Measurements from ENCODE around the gene ARVCF. TPM values are rescaled to one million over a fixed set of nuclear protein-coding genes. Genes with fewer than 3 reads are reported as not detected.

ARVCF gene
- total and polyA plus RNA-seq, 9 of the 15 experiments (the other 6 are each of a cell fraction or from before 2014, with no cell fraction given), result 0.03 to 97.4 (median 15.6) TPM

DNA sequence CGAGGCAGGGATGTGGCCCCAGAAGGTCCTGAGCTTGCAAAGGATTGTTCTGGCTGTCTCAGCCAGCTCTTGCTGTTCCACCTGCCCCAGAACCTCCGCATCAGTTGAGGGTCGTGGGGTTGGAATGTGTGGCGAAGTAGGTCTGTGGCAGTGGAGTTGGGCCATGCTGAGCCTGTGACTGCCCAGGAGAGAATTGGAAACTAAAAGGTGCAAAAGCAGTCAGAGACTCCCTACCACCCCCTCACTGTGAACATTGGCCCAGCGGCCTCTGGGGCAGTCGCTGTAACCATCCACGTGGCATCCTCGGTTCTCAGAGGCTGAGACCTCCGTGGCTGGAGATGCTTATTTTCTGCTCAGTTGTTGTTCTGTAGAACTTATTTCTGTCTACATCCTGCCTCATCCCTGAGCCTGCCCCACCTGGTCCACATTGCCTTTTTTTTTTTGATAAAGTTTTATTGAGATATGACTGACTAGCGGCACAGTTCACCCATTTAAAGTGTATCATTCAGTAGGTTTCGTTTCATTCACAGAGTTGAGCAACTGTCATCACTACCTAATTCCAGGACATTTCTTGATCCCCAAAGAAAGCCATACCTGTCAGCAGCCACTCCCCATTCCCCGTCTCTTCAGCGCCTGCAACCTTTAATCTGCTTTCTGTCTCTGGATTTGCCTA is 41.1 kb upstream of the ARVCF start (continued):
- TF ChIP-seq, protein P1, sequence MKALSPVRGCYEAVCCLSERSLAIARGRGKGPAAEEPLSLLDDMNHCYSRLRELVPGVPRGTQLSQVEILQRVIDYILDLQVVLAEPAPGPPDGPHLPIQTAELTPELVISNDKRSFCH (CRISPR knock-in tag; IDR thresholded peaks at IDR 0.05), result no peak
- TF ChIP-seq, protein P1 (tag; IDR thresholded peaks at IDR 0.05), result no peak
- TF ChIP-seq ZBTB7A (IDR thresholded peaks at IDR 0.05; ENCODE audit: borderline replicate concordance, control insufficient read depth, low read depth, low read length) (no peak), SMAD1 (IDR thresholded peaks at IDR 0.05; ENCODE audit: low read depth, low read length, partially characterized antibody) (no peak), CBX1 (IDR thresholded peaks at IDR 0.05; ENCODE audit: low read depth) (no peak), ZNF444 (CRISPR knock-in tag; IDR thresholded peaks at IDR 0.05) (no peak), ZBTB1 (CRISPR knock-in tag; IDR thresholded peaks at IDR 0.05; ENCODE audit: borderline replicate concordance, low read depth) (no peak), ZZZ3 (IDR thresholded peaks at IDR 0.05) (no peak), CREM (IDR thresholded peaks at IDR 0.05; ENCODE audit: low read depth) (no peak), GABPB2 (CRISPR knock-in tag; conservative IDR thresholded peaks at IDR 0.05) (no peak), SMARCA5 (IDR thresholded peaks at IDR 0.05) (no peak), MAFK (IDR thresholded peaks at IDR 0.05; ENCODE audit: low read length) (no peak)
- TF ChIP-seq, protein P2, sequence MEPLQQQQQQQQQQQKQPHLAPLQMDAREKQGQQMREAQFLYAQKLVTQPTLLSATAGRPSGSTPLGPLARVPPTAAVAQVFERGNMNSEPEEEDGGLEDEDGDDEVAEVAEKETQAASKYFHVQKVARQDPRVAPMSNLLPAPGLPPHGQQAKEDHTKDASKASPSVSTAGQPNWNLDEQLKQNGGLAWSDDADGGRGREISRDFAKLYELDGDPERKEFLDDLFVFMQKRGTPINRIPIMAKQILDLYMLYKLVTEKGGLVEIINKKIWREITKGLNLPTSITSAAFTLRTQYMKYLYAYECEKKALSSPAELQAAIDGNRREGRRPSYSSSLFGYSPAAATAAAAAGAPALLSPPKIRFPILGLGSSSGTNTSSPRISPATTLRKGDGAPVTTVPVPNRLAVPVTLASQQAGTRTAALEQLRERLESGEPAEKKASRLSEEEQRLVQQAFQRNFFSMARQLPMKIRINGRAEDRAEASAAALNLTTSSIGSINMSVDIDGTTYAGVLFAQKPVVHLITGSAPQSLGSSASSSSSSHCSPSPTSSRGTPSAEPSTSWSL (CRISPR knock-in tag; IDR thresholded peaks at IDR 0.05; ENCODE audit: borderline replicate concordance), result no peak
- TF ChIP-seq, protein P3, sequence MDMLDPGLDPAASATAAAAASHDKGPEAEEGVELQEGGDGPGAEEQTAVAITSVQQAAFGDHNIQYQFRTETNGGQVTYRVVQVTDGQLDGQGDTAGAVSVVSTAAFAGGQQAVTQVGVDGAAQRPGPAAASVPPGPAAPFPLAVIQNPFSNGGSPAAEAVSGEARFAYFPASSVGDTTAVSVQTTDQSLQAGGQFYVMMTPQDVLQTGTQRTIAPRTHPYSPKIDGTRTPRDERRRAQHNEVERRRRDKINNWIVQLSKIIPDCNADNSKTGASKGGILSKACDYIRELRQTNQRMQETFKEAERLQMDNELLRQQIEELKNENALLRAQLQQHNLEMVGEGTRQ (CRISPR knock-in tag; IDR thresholded peaks at IDR 0.05), result no peak
- TF ChIP-seq, protein P4, sequence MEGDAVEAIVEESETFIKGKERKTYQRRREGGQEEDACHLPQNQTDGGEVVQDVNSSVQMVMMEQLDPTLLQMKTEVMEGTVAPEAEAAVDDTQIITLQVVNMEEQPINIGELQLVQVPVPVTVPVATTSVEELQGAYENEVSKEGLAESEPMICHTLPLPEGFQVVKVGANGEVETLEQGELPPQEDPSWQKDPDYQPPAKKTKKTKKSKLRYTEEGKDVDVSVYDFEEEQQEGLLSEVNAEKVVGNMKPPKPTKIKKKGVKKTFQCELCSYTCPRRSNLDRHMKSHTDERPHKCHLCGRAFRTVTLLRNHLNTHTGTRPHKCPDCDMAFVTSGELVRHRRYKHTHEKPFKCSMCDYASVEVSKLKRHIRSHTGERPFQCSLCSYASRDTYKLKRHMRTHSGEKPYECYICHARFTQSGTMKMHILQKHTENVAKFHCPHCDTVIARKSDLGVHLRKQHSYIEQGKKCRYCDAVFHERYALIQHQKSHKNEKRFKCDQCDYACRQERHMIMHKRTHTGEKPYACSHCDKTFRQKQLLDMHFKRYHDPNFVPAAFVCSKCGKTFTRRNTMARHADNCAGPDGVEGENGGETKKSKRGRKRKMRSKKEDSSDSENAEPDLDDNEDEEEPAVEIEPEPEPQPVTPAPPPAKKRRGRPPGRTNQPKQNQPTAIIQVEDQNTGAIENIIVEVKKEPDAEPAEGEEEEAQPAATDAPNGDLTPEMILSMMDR (IDR thresholded peaks at IDR 0.05 in 2 of 3, conservative IDR thresholded peaks at IDR 0.05 in 1 of 3; ENCODE audit: insufficient read depth in 2 of 3, low read depth in 1 of 3, low read length in 3 of 3), result peak in 2 of 3 experiments; percentile 15 to 16; a peak in 1 of 6 replicates
- TF ChIP-seq, protein P5, sequence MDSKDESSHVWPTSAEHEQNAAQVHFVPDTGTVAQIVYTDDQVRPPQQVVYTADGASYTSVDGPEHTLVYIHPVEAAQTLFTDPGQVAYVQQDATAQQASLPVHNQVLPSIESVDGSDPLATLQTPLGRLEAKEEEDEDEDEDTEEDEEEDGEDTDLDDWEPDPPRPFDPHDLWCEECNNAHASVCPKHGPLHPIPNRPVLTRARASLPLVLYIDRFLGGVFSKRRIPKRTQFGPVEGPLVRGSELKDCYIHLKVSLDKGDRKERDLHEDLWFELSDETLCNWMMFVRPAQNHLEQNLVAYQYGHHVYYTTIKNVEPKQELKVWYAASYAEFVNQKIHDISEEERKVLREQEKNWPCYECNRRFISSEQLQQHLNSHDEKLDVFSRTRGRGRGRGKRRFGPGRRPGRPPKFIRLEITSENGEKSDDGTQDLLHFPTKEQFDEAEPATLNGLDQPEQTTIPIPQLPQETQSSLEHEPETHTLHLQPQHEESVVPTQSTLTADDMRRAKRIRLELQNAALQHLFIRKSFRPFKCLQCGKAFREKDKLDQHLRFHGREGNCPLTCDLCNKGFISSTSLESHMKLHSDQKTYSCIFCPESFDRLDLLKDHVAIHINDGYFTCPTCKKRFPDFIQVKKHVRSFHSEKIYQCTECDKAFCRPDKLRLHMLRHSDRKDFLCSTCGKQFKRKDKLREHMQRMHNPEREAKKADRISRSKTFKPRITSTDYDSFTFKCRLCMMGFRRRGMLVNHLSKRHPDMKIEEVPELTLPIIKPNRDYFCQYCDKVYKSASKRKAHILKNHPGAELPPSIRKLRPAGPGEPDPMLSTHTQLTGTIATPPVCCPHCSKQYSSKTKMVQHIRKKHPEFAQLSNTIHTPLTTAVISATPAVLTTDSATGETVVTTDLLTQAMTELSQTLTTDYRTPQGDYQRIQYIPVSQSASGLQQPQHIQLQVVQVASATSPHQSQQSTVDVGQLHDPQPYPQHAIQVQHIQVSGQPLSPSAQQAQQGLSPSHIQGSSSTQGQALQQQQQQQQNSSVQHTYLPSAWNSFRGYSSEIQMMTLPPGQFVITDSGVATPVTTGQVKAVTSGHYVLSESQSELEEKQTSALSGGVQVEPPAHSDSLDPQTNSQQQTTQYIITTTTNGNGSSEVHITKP (IDR thresholded peaks at IDR 0.05; ENCODE audit: partially characterized antibody), result no peak
- TF ChIP-seq, protein P6, sequence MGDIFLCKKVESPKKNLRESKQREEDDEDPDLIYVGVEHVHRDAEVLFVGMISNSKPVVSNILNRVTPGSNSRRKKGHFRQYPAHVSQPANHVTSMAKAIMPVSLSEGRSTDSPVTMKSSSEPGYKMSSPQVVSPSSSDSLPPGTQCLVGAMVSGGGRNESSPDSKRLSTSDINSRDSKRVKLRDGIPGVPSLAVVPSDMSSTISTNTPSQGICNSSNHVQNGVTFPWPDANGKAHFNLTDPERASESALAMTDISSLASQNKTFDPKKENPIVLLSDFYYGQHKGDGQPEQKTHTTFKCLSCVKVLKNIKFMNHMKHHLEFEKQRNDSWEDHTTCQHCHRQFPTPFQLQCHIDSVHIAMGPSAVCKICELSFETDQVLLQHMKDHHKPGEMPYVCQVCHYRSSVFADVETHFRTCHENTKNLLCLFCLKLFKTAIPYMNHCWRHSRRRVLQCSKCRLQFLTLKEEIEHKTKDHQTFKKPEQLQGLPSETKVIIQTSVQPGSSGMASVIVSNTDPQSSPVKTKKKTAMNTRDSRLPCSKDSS (IDR thresholded peaks at IDR 0.05; ENCODE audit: low read depth, partially characterized antibody), result no peak

Measured in K562 (cell line).